ENCODE data around the gene NID1.

GRCh38 chr1:235989105-235989504 is 75.8 kb downstream of the NID1 start:
- no peak for TF ChIP-seq CTCF (IDR thresholded peaks at IDR 0.05)
- TF ChIP-seq POLR2A (IDR thresholded peaks at IDR 0.05) = no peak
